KG1 (cell line): ENCODE results near the gene ADCYAP1.
A peak's percentile ranks its signal among the peaks of the same experiment; 100 is the strongest.
"Not testable (repeated sequence)": the region's sequence is repeated elsewhere in the genome, so short reads cannot be mapped to it uniquely, and the experiment has no call there.

Experiments
- DNase-seq: peaks from one replicate; lab custom pipeline; 2025; lab: John Stamatoyannopoulos, UW

The ADCYAP1 gene

DNA sequence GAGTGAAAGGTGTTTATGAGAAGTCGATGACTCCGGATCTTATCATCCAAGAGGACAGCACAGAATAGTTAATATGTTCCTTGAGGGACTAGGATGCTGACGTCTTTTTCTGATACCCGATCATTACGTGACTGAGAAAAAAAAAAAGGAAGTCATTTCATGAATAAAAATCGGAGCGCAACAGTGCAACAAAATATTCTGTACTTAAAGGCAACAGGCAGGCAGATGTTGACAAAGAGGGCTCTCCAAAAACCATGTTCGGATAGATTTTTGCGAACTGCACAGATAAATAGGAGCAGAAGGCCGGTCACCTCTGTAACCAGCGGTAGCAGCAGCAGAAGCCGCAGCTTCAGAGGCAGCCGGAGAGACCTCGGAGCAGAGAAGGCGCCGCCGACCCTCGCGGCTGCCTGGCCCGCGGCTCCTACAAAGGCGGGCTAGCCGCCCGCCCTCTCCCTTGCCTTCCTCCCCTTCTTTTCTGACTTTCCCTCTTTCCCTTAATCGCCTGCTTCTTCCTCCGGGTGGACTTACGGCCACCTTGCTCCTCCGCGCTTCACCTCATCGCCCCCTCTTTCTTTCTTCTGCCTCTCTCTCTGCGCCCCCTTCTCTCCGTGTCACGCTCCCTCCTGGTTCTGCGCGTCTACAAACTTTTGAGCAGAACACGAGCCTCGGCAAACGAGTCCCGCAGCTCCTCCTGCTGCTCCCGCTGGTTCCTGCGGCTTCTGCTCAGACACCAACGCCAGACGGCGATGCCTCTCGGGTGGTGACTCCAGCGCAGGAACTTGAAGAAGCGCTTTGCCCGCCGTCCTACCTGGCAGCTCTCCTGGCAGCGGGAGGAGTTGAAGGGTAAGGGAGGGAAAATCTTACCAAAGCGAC is at the start of gene ADCYAP1:
Gene ADCYAP1, plus strand, starts transcription at position 654 of the 873 bp plus-strand sequence. CDS start 516 bp downstream, outside the sequence.
- DNase-seq: no peak

DNA sequence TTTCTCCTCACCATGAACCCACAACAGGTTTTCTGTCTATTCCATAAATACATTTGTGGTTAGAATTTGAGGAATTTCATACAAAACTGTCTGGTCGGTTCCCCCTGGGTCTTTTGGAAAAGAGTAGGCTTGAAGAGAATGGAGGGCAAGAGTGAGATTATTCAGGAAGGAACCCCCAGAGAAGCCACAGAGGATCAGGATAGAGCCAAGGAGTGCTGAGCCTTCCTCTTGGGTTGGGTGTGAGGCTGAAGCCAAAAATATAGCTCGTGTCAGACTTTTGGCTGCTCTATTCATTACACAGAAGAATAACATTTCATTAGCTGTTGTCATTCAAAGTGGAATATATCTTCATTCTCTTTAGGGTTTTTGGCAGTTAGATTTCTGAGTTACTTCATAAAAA is 46.7 kb upstream of the ADCYAP1 start:
- DNase-seq: no peak

DNA sequence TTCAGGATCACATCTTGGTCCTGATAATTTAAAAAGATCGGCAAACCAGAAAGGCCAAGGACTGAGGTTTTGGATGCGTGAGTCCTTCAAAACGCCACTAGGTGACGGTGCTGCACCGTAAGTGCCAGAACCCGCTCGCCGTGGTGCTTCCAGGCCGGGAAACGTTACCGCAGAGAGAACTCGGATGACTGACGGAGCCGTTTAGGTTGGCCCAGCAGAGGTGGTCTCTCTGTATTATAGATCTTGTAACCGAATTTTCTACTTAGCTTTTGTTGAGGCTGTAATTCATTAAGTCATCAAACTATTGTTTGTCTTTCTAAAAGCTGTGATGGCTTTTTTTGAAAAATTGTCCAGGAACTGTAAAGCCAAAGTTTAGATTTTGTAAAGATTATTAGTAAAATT is 39.8 kb upstream of the ADCYAP1 start:
- DNase-seq: peak; percentile 25

DNA sequence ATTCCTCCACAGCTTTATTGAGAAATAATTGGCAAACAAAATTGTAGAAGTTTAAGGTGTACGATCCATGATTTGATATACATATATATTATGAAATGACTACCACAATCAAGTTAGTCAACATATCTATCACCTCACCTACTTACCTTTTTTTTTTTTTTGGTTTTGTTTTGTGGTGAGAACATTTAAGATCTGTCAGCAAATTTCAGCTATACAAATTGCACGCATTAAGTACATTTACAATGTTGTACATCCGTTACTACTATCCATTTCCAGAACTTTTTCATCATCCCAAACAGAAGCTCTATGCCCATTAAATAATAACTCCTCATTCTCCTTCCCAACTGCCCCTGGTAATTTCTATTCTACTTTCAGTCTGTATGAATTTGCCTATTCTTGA is 37.4 kb upstream of the ADCYAP1 start:
- no peak for DNase-seq

DNA sequence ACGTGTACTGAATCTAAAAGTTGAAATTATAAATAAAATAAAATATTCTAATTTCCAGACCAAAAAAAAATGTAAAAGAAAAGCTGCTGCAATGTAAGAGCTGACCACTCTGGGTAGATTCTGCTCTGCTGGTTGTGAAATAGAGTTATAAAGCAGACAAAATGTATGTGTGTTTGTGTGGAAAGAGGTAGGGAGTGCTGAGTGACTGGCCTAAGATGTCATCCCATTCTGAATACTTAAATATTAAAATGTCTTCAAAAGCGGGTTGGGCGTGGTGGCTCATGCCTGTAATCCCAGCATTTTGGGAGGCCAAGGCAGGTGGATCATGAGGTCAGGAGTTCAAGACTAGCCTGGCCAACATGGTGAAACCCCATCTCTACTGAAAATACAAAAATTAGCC is 31.2 kb upstream of the ADCYAP1 start:
- not testable (repeated sequence) for DNase-seq

DNA sequence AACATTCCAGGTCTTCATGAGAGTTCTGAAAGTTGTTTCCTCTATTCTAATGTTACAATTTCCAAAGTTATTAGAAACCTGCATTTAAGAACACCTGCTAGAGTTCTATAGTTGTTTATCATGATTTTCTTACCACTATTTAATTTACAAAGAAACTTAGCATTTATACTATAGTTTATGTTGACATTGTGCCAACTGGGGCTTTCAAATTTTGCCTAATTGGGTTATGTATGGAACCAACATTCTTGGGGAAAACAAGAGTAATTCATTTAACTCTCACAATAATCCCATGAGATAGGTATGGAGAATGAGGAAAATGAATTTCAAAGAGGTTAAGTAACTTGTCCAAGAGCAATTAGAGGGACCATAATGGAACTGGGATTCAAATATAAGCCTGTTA is 28.8 kb upstream of the ADCYAP1 start:
- DNase-seq: no peak

DNA sequence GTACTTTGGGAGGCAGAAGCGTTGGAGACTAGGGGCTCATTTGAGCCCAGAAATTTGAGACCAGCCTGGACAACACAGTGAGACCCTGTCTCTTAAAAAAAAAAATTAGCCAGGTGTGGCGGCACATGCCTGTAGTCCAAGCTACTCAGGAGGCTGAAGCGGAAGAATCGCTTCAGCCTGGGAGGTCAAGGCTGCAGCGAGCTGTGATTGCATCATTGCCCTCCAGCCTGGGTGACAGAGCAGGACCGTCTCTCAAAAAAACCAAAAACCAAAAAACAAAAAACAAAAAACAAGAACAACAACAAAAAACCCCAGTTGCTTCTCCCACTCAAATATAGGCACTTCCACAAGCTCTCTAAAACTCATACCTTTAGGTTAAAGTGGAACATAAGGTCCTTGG is 27.4 kb upstream of the ADCYAP1 start:
- DNase-seq: no peak

DNA sequence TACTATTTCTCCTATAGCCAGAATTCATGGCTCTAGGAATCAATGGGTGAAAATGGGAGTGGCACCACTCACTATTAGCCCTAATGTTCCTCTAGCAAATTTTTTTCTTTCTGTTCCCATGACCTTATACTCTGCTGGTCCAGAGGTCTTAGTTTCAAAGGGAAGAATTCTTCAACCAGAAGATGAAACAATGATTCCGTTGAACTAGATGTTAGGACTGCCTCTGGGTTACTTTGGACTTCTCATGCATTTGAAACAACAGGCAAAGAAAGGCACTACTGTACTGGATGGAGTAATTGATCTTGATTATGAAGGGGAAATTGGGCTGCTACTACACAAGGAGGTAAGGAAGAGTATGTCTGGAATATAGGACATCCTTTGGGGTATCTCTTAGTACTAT is 18.6 kb upstream of the ADCYAP1 start:
- DNase-seq: no peak

DNA sequence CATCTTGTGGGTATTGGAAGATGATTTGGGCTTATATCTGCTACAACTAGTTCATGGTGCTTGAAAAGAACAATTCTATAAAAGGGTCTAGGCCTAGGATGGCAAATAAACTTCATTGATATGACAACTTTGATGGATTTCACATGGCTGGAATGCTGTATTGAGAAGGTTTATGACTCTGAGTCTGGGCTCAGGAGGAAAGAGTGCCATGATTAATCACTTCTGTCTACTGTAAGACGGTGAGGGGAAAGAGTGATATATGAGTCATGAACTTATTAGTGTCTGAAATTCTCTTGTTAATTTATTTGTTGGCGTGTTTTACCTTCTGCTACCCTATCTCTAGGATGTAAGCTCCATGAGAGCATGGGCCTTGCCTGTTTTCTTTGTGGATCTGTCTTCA is 17.0 kb upstream of the ADCYAP1 start:
- no peak for DNase-seq

DNA sequence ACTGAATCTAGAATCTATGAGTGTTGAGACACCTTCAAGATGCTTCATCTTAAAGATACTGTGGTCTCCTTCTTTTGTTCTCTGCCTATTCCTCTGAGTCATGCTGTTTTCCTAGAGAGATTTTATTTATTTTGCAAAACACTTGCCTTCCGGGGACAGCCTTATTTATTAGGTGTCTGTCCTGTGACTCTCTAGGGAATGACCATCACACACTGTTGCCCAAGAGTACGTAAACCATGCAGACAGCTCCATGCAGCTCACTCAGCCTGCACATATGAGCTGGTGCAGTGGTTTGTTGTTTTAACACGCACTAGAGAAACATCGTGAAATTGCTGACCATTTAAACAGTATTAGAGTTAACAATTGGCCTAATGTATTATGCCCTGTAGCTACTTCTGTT is 12.4 kb upstream of the ADCYAP1 start:
- no peak for DNase-seq

DNA sequence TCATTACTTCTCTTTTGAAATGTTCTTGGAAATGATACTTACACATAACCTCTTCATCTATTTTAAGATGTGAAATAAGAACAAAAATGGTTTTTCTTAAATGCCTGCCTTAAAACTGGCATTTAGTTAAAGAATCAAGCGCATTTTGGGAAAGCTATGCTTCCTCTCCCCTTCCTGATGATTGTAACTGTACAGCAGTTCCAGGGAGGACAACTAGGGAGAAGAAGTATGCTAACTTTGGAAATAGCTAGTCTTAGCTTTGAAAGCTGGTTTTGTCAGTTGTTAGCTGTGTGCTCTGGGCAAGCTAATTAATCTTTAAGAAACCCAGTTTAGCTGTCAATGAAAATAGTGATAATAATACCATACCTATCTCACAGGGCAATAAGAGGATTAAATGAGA is 8.4 kb upstream of the ADCYAP1 start:
- DNase-seq: no peak

DNA sequence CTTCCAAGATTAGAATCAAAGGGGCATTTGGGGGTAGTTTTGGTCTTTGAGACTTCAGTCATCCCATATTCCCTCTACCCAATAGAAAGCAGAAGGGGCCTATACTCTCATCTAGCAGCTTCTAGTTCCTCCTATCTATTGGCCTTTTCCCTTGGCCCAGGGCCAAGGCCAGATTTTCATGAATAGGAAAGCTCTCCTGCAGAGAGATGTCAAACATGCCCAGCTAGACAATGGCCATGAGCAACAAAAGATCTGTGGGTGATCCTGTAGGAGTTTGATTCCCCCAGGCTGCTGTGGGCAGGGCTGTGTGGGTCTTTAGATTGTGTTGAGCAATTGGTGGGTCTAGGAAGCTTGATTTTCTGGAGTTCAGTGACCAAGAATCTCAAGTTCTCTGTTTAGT is 2.9 kb upstream of the ADCYAP1 start:
- no peak for DNase-seq

DNA sequence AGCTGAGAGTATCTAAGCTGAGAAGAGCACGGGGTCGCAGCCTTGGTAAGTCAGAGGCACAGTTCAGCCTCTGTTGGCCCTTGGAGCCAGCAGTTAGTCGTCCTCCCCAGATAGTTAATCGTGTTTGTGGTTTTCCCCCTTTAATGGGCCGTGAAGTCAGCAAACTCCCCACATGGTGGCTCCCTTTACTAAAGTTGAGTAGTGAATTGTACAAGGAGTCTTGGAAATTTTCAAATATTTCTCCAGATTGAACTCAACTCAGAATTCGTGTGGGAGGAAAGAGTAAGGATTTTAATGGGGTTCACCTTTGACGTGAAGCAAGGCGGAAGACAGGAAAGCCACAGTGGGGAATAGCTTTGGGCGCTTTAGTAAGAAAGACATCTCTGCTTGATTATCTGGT is 2.4 kb upstream of the ADCYAP1 start:
- no peak for DNase-seq

DNA sequence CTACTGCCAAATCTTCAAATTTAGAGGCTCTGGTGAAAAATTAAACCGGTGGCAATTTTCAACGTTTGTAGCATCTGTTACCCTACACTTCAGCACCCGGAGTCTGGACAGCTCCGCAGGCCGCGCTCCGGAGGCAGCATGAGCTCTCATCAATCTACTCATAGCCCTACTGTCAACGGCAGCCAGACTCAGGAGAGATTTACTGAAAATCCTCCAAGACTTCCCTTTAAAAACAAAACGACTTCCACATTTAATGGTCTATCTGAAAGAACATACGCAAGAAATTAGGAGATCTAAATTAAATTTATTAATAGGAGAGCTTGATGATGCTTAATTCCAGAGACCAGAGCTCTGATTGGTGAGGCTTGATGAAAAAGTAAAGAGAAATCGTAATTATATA is 970 bp upstream of the ADCYAP1 start:
- DNase-seq: peak; percentile 15

DNA sequence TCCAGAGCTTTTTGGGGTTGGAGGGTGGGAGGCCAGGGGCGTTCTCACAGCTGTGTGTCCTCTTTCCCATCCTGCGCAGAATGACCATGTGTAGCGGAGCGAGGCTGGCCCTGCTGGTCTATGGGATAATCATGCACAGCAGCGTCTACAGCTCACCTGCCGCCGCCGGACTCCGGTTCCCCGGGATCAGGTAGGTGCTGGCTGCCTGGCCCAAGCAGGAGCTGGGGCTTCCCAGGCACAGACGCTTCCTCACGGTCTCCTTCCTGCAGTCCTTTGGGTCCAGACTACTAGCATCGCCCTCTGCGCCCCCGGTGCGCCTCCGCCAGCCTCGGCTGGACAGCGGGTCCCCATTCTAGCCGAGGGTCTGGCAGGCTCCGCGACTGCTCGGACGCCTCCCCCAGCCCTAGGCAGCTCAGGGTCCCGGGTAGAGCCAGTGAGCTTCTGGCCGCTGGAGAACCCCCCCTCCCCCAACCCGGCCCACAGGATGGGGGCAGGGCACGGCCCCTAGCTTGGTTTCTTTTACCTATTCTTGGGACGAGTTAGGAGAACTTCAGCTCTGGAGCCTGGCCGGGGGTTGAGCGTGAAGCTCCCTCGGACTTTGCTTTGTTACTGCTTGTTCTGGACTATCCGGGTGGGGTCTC is 756 bp downstream of the ADCYAP1 start:
- DNase-seq: no peak

DNA sequence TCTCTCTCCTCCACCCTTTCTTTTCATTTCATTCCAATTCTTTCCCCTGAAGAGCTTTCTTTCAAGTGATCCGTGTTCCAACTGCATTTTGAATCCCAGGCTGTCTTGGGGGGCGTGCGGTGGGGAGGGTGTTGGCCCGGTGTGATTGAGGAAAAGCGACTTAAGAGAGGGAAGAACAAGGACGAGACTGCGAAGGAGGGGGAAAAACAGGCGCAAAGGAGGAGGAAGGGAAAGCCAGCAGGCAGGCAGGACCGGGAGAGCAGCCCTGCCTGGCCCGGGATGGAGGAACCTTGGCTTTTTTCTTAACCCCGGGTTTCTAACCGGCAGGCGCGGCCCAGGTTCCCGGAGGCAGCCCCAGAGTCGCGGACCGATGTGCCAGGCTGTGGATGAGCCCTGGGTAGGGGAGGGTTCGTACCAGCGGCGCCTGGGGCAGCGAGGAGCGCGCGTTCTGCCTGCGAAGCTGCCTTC is 1.3 kb downstream of the ADCYAP1 start:
- DNase-seq: no peak

DNA sequence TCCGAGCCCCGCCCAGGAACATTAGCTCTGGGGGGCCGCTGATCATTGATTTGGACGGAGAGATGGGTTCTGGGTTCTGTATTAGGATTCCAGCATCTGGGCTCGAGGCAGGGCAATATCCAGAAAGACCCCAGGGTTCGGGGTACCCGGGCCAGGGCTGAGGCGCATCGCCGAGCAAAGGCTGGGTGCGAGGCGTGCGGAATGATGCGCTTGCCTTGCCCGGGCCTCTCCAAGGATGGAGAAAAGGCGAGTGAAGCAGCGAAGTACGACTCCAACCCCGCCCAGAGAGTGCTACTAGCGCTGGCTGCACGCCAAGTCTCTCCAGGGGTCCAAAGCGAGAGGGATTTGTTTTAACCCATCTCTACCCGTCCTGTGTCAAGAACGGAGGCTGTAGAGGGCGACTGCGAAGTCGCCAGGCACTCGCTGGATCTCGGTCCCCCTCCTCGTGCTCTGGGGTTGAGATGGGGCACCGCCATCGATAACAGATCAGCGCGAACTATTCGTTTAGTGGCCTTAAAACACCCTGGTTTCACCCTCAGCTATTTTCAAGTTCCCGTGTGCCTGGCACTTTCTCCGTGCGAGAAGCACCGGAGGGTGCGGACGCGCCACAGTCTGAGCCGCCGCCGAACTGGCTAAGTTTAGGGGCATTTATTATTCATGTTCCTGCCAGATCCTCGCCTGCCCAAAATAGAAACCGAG is 1.9 kb downstream of the ADCYAP1 start:
- DNase-seq: no peak

DNA sequence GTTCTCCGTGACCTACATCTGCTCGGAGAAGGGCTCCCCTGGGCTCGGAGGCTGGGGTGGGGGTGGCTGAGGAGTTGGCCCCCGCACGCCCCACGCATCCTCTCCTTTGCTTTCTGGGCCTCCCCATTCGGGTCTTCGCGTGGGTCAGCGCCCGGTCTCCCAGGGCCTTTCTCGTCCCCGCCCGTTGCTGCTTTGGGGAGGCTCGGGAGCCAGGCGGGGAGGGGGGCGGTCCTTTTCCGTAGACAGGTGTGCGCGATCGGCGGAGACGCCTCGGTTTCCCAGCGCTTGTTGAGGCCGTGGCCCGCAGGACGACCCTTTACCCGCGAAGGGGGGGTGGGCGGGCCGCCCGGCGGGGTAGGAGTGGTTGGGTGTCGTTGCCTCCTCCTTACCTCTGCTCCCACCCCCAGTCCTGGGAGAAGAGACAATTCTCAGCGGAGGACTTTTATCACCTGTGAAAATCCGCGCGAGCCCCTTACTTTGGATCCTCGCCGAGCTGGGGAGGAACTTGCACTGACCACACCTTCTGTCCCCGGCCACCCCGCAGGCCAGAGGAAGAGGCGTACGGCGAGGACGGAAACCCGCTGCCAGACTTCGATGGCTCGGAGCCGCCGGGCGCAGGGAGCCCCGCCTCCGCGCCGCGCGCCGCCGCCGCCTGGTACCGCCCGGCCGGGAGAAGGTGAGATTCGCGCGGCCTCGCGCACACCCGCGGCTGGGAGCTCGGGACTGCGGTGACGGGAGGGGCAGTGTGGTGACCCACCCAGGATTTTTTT is 2.6 kb downstream of the ADCYAP1 start:
- DNase-seq: no peak

DNA sequence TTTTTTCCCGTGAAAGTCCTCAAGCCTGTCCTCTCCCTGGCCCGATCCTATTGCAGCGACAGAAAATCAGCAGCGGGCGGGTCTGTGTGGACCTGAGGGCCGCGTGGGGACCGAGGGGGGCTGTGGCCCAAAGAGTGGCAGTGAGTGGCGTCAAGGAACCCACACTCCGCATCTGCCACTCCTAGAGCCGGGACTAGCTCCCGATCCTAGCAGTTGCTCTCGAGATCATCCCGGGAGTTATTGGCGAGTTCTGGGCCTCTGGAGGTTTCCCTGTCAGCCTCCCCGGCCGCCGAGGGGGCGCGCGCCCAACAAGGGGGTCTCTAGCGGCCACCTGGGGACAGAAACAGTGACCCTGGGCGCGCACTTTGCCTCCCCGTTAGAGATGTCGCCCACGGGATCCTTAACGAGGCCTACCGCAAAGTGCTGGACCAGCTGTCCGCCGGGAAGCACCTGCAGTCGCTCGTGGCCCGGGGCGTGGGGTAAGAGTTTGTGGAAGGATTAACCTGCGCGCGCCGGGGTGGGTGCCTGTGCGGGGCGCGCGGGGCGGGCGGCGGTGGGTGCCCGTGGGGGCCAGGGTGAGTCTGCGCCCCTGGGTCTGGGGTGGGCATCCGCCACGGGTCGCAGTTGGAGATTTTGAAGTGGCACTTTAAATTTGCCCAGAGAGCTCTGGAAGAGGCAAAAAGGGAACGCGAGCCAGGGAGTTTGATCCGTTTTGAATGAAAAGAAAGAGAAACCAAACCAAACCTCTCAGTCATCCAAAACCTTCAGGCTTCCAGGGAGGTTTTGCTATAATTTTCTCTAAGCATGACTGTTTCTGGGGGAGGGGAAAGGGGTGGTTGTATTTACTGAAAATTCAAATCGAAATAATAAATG is 3.5 kb downstream of the ADCYAP1 start:
- DNase-seq: no peak

DNA sequence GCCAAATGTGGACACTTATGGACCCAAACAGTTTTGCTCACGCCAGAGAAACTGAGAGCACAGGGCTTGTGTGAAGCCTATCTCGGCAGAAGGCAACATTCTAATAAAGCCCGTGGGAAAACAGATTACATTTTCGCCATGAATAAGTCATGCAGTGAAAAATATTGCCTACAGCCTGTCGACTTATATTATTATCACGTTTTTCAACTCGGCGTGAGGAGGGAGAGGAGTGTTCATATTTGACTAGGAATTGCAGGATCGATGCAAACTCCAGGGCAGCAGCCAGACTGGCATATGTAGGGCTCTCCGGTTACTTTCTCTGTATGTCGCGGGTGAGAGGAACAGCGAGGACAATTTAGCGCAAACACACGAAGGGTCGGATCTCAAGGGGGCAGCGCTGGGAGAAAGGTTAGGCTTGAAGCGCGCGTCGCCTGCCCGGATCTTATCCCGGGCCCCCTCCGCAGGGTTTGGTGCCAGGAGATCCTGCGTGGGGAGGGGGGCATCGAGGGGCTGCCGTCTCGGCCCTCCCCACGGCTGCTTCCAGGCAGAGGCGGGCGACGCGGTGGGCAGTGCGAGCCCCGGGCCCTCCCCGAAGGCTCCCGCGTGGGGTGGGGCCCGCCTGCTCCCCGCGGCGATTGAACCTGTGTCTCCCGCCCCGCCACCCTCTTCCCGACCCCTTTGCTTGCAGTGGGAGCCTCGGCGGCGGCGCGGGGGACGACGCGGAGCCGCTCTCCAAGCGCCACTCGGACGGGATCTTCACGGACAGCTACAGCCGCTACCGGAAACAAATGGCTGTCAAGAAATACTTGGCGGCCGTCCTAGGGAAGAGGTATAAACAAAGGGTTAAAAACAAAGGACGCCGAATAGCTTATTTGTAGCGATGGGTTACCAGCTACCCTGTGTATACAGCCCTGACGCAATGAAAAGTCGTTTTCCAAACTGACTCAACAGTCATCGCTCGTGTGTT is 4.4 kb downstream of the ADCYAP1 start:
- no peak for DNase-seq
